Mesodermal cell (in vitro differentiated cells): Measurements from ENCODE around the gene CNGB1.
"Not testable (repeated sequence)": the region's sequence is repeated elsewhere in the genome, so short reads cannot be mapped to it uniquely, and the experiment has no call there.

Experiments
- H3K27ac ChIP-seq: 2 replicates; pipeline ENCODE4 v1.7.0; 2013; ENCODE audit warnings: mild to moderate bottlenecking, low read depth, low read length, moderate library complexity; ENCODE audit not compliant: severe bottlenecking
- H3K36me3 ChIP-seq: 2 replicates; pipeline ENCODE4 v1.7.1; 2013; ENCODE audit warnings: mild to moderate bottlenecking, low read length, moderate library complexity; ENCODE audit not compliant: control insufficient read depth, insufficient read depth
- H3K4me1 ChIP-seq: one replicate; pipeline ENCODE4 v1.7.1; 2013; ENCODE audit warnings: mild to moderate bottlenecking, low read length; ENCODE audit not compliant: insufficient read depth, control insufficient read depth, poor library complexity, severe bottlenecking
- H3K4me3 ChIP-seq: 2 replicates; pipeline ENCODE4 v1.7.0; 2013; ENCODE audit warnings: low read length, control low read depth, mild to moderate bottlenecking; ENCODE audit not compliant: insufficient read depth, poor library complexity, severe bottlenecking; ENCODE audit errors: extremely low read depth
- H3K9me3 ChIP-seq: 2 replicates; pipeline ENCODE4 v1.7.1; 2013; ENCODE audit warnings: mild to moderate bottlenecking, low read length, moderate library complexity; ENCODE audit not compliant: control insufficient read depth
- WGBS, 2 experiments: methylation state at CpG; one replicate each; pipeline ENCODE4 v1.1.5; 2013; ENCODE audit warnings: missing lambda C conversion rate in 2 of 2; ENCODE audit not compliant: insufficient coverage in 2 of 2; 5-methylcytosine and 5-hydroxymethylcytosine counted together

CNGB1 gene

DNA sequence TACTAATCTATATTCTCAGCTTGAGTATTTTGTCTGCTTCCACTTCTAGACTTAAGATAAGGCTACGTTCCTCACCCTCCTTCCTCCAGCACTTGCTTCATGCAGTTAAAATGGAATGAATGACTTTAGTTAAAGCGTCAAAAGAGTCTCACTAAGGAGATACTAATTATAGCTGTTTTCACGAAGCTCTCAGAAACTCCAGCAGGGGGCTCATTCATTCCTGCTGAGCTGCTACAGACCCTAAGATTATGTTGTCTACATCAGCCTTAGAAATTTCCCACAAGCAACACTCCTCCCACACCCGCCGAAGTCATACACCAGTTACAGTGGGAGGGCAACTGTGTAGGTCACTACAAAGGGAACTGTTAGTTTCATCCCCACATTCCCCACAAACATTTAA, 111.6 kb downstream of the CNGB1 start:
- 0% methylated on average over 1 of the region's 5 CpGs for WGBS, 2 experiments
- H3K4me1 ChIP-seq, result no peaks in the 10 kb centered on the region
- no peaks in the 10 kb centered on the region for H3K9me3 ChIP-seq
- no peak overlapping the region for H3K27ac ChIP-seq
- no peaks in the 10 kb centered on the region for H3K36me3 ChIP-seq
- no peak overlapping the region for H3K4me3 ChIP-seq

DNA sequence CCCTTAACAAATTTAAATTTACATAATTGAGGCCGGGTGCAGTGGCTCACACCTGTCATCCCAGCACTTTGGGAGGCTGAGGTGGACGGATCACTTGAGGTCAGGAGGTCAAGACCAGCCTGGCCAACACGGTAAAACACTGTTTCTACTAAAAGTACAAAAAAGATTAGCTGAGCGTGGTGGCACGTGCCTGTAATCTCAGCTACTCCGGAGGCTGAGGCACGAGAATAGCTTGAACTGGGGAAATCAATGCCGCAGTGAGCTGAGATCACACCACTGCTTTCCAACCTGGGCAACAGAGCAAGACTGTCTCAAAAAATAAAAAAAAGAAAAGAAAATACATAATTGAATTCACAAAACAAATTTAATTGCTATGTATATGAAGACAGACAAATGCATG, 112.3 kb downstream of the CNGB1 start:
- H3K27ac ChIP-seq, result no peak overlapping the region
- H3K4me1 ChIP-seq, result no peaks in the 10 kb centered on the region
- no peak overlapping the region for H3K4me3 ChIP-seq
- WGBS, 2 experiments, result 61 to 70% methylated on average over 7 of the region's 8 CpGs
- H3K9me3 ChIP-seq, result no peaks in the 10 kb centered on the region
- H3K36me3 ChIP-seq, result no peaks in the 10 kb centered on the region

DNA sequence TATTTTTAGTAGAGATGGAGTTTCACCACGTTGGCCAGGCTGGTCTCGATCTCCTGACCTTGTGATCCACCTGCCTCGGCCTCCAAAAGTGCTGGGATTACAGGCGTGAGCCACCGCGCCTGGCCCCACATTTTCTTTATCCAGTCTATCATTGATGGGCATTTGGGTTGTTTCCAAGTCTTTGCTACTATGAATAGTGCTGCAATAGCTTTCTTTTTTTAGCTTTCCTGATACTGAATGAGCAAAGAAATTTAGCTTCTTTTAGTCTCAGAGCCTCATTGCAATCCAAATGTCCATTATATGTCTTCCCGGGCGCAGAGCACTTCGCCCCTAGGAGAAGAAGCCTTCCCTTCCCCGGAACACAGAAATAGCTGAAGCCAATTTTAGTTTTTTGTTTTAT, 112.9 kb downstream of the CNGB1 start:
- 95 to 97% methylated on average over 7 of the region's 10 CpGs for WGBS, 2 experiments

DNA sequence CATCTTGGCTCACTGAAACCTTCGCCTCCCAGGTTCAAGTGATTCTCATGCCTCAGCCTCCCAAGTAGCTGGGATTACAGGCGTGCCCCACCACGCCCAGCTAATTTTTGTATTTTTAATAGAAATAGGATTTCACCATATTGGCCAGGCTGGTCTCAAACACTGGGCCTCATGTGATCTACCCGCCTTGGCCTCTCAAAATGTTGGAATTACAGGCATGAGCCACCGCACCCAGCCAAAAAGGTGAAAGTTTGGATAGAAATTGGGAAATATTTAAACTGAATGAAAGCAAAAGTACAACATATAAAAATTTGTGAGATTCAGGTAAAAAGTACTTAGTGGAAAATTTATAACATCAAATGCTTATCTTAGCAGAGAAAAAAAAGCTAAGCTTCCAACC, 115.7 kb downstream of the CNGB1 start:
- Histone ChIP-seq H3K9me3 (no peaks in the 10 kb centered on the region), H3K36me3 (no peaks in the 10 kb centered on the region), H3K27ac (no peak overlapping the region), H3K4me3 (no peak overlapping the region), H3K4me1 (no peaks in the 10 kb centered on the region)
- WGBS, 2 experiments, result 100% methylated on average over 1 to 3 of the region's 5 CpGs

More for the DNA sequence above, 112.9 kb downstream of the CNGB1 start:
- H3K4me3 ChIP-seq, H3K4me1 ChIP-seq, H3K36me3 ChIP-seq, H3K9me3 ChIP-seq, H3K27ac ChIP-seq: not testable (repeated sequence)

DNA sequence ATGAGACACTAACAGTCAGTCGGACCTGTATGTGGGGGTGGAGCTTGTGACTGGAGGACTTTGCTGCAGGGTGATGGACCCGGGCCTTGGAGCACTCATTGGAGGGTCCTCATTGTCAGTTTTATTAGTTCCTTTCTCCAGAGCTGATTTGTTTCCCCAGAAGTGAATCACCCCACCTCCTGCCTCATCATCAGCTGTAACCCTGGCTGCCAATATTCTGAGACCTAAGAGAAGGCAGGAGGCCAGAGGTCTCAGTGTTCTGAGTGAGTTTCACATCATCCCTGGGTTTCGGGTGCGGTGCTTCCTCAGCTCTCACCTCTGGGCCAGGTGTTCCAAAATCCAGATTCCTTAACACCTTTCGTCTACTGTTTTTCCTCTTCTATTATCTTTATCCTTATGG, 118.7 kb downstream of the CNGB1 start:
- no peaks in the 10 kb centered on the region for H3K4me1 ChIP-seq
- H3K9me3 ChIP-seq, result no peaks in the 10 kb centered on the region
- H3K36me3 ChIP-seq, result no peaks in the 10 kb centered on the region
- no peak overlapping the region for H3K27ac ChIP-seq
- H3K4me3 ChIP-seq, result no peak overlapping the region
- WGBS, 2 experiments, result 92 to 100% methylated on average over 3 to 4 of the region's 5 CpGs

DNA sequence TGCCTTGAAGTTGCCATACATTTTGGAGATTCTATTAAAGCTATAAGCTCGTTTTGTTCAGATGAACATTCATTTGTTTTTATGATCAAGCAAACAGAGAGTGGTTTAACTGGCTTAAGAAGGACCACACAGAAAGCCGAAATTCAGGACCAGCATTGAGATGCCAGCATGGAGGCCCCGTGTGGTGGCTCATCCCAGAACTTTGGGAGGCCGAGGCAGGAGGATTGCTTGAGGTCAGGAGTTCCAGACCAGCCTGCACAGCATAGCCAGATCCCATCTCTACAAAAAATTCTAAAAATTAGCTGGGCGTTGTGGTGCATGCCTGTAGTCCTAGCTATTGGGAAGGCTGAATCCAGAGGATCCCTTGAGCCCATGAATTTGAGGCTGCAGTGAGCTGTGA, 122.7 kb downstream of the CNGB1 start:
- peaks cover 2% of the 10 kb centered on the region for H3K4me1 ChIP-seq
- H3K4me3 ChIP-seq, result no peak overlapping the region
- no peaks in the 10 kb centered on the region for H3K9me3 ChIP-seq
- 87 to 94% methylated on average over 5 of the region's 5 CpGs for WGBS, 2 experiments
- H3K27ac ChIP-seq, result no peak overlapping the region
- no peaks in the 10 kb centered on the region for H3K36me3 ChIP-seq

DNA sequence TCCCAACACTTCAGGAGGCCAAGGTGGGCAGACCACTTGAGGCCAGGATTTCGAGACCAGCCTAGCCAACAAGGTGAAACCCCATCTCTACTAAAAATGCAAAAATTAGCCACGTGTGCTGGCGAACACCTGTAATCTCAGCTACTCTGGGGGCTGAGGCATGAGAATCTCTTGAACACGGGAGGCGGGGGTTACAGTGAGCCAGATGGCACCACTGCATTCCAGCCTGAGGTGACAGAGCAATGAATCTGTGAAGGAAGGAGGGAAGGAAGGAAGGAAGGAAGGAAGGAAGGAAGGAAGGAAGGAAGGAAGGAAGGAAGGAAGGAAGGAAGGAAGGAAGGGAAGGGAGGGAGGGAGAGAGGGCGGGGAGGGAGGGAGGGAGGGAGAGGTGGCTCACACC, 124.0 kb downstream of the CNGB1 start:
- H3K36me3 ChIP-seq, H3K9me3 ChIP-seq, H3K4me1 ChIP-seq, H3K4me3 ChIP-seq, H3K27ac ChIP-seq: not testable (repeated sequence)
- WGBS, 2 experiments, result 73 to 80% methylated on average over 1 to 6 of the region's 6 CpGs

DNA sequence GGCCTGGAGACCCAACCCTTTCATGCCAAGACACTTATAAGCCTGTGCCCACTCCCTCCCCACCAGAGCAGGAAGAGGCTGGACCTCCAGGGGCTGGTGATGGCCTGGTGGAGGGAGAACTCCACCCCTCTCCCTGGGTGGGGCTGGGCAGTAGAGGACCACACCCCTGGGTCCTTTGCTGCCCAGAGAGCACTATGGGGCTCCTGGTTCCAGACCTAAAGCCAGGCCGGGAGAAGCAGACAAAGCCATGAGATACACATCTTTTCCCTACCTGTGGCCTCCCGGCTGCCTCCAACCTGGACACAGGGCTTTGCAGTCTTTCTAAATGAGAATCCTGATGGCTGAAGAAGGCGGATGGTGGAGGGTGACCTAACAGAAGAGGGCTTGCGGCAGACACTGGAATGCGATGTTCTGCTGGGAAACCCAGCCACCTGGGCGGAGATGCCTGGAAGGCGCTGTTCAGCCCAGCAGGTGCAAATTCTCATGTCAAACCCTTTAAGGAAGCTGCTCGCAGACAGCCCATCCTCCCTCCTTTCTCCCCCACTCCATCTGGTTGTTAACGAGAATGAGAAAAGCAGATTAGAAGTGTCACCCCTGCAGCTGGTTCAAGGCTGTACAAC, 124.7 kb downstream of the CNGB1 start:
- Histone ChIP-seq H3K4me3 (no peak overlapping the region), H3K27ac (no peak overlapping the region), H3K4me1 (peaks cover 2% of the 10 kb centered on the region), H3K36me3 (no peaks in the 10 kb centered on the region), H3K9me3 (no peaks in the 10 kb centered on the region)
- 16 to 37% methylated on average over 6 to 8 of the region's 9 CpGs for WGBS, 2 experiments

DNA sequence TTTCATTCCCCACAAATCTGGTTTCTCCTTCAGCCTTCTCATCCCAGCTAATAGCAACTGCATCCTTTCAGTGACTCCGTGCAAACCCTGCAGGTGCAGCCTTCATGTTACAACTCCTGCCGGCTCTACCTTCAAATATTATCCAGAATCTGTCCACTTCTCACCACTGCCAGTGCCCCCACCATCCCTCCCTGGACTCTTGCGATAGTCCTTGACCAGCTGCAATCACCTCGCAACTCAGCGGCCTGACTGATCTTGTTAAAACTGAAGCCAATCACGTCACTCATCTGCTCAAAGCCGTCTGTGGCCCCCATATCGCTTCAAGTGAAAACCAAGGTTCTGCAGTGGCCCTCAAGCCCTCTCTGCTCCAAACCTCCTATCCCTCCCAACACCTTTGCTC, 125.8 kb downstream of the CNGB1 start:
- WGBS, 2 experiments, result 93 to 94% methylated on average over 8 of the region's 8 CpGs
- no peak overlapping the region for H3K27ac ChIP-seq
- H3K36me3 ChIP-seq, result no peaks in the 10 kb centered on the region

DNA sequence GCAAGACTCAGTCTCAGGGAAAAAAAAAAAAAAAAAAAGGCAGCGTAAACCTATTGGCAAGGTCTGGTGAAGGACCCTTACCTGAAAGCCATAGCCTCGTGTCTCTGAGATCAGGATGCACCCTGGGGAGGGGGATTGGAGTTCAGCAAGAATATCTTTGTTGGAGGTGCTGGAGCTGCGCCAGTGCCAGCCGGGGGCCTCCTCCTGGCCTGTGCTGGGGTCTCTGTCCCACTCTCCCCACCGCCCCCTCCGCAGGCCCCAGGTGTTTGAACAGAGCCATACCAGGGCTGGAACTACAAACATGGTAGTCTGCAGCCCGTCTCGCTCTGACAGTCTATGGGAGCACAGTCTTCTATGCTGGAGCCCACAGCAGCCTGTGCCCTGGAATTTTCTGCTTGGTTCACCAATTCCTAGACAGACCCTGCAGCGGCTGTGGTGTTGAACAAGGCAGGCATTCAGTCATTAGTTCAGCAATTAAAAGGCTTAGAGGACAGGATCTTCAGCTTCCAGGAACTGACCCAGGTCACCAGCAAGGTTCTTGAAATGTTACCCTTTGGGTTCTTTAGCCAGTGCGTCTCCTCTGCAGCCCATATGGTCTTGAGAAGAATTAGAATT, 126.4 kb downstream of the CNGB1 start:
- H3K36me3 ChIP-seq, result no peaks in the 10 kb centered on the region
- WGBS, 2 experiments, result 88 to 95% methylated on average over 9 of the region's 10 CpGs
- H3K4me3 ChIP-seq, result no peak overlapping the region
- H3K9me3 ChIP-seq, result no peaks in the 10 kb centered on the region
- no peak overlapping the region for H3K27ac ChIP-seq
- H3K4me1 ChIP-seq, result peaks cover 2% of the 10 kb centered on the region

More for the DNA sequence above, 125.8 kb downstream of the CNGB1 start:
- Histone ChIP-seq H3K4me1 (peaks cover 2% of the 10 kb centered on the region), H3K4me3 (no peak overlapping the region), H3K9me3 (no peaks in the 10 kb centered on the region)

DNA sequence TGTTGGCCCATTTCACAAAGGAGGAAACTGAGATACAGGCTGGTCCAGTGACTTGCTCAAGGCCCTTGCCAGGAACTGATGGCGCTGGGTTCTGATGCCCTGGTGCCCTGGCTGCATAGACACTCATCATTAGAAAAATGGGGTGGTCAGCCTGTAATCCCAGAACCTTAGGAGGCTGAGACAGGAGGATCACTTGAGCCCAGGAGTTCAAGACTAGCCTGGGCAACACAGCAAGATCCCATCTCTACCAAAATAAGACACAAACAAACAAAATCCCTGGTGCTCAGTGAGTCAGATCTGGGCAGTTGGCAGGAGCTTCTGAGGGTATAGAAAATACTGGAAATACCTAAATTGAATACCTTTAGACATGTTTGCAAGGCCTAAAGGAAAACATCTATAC, 127.5 kb downstream of the CNGB1 start:
- WGBS, 2 experiments, result 86 to 100% methylated on average over 1 of the region's 1 CpG
- no peaks in the 10 kb centered on the region for H3K36me3 ChIP-seq
- no peak overlapping the region for H3K27ac ChIP-seq
- H3K9me3 ChIP-seq, result no peaks in the 10 kb centered on the region
- peaks cover 2% of the 10 kb centered on the region for H3K4me1 ChIP-seq
- H3K4me3 ChIP-seq, result no peak overlapping the region
